Stimulated activated naive CD8-positive, alpha-beta T cell treated with anti-CD3 and anti-CD28 coated beads, Interleukin-15, Interleukin-2, amounts not matched to agents 100 U/mL and 50 U/mL, for 24 hours (primary cell): ENCODE results near the gene CNNM1.

Experiments used
- ATAC-seq: fragments of 150-1000 bp; cut with Tn5 transposase; one replicate; pipeline ENCODE4 v1.10.0; 2021
- DNase-seq: peaks from one replicate; pipeline ENCODE4 v3.0.0; 2021

The CNNM1 gene

DNA sequence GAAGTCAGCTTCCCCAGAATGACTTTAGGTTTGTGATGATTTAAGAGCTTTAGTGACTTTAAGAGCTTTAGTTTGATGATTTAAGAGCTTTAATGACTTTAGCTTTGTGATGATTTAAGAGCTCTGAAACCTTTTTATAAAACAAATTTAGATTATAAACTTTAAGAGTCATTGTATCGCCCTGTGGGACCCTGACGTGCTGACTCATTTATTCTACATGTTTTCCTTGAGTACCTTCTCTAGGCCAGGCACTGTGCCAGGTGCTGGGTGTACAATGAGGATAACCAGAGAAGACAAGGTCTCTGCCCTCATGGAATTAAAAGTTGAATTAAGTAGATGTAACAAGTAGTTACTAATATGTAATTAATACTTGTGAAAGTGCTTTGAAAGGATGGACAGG is 45.4 kb downstream of the CNNM1 start:
- no peak for DNase-seq
- ATAC-seq, result no peak

DNA sequence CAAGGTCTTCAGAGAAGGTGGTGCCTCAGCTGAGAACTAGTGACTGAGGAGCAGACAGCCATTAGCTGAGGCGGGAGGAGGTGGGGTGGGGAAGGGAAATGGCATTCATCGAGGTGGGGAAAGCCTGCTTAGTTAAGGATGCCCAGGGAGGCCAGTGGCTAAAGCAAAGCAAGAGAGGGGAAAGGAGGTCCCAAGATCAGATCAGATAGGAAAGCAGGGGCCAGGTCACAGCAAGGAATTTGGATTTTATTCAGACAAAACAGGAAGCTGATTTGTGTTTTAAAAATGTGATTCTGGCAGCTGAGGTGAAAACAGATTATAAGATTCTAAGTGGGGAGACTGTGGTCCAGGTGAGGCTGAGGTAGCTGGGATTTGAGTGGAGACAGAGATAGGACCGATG is 45.8 kb downstream of the CNNM1 start:
- no peak for DNase-seq

DNA sequence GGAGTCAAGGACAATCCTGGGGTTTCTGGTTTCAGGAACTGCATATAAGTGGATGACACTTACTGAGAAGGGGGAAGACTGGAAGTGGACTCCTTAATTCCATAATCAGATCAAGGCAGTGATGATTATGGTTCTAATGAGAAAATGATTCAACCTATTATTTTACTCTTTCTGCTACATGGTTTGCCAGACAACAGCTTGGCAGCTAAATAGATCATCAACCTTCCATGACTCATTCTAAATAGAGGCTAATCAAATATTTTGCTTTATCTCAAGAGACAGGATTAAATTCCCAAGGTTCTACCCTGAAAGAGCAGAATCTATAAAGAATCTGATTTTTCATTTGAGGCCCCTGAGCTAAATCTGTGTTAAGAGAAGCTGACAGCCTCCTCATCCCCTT is 46.3 kb downstream of the CNNM1 start:
- ATAC-seq, result no peak
- DNase-seq, result no peak

More for the DNA sequence above, 45.8 kb downstream of the CNNM1 start:
- no peak for ATAC-seq

DNA sequence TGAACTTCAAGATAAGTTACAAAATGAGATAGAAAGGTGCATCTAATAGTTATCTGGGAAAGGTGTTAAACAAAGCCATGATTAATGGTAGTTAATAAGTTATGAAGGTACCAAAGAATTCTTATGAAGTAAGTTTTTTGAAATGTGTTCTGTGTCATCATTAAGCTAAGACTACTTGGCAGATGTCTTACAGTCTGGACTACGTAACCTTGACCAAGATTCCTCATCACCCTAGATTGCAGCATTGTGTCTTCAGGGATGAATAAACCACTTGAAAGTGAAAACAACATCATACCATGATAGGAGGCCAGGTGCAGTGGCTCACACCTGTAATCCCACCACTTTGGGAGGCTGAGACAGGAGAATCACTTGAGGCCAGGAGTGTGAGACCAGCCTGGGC is 53.0 kb downstream of the CNNM1 start:
- ATAC-seq (no peak), DNase-seq (no peak)

DNA sequence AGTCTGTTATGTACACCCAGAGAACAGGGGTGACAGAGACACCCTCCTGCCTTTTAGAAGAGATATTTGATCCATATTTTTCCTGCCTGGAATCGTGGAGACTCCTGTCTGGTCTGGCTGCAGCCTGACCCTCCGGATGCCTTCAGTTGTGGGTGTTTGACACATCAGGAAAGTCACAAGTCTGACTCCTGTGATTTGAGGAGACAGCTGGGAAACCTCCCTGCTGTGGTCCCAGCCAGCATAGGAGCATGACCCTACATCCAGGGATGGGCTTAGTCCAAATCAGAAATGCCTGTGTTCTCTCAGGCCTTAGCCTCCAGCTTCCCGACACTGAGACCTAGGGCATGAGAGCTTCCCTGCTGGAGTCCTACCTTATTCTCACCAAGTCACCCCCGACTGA is 57.9 kb downstream of the CNNM1 start:
- DNase-seq (no peak), ATAC-seq (no peak)

DNA sequence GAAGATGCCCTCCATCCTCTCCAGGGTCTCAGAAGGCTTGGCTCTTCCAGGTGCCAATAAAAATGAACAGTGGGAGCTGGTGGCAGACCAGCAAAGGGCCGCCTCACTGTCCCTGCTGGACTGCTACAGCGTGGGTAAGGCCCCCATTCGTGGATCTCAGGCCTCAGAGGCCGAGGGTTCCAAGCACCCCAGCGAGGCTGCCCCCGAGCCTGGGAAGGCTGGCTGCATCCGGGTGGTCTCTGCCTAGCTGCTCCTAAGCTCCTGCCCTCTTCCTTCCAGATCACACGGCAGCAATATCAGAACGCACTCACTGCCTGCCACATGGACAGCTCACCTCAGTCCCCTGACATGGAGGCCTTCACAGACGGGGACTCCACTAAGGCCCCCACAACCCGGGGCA is 58.4 kb downstream of the CNNM1 start:
- DNase-seq (no peak), ATAC-seq (no peak)

DNA sequence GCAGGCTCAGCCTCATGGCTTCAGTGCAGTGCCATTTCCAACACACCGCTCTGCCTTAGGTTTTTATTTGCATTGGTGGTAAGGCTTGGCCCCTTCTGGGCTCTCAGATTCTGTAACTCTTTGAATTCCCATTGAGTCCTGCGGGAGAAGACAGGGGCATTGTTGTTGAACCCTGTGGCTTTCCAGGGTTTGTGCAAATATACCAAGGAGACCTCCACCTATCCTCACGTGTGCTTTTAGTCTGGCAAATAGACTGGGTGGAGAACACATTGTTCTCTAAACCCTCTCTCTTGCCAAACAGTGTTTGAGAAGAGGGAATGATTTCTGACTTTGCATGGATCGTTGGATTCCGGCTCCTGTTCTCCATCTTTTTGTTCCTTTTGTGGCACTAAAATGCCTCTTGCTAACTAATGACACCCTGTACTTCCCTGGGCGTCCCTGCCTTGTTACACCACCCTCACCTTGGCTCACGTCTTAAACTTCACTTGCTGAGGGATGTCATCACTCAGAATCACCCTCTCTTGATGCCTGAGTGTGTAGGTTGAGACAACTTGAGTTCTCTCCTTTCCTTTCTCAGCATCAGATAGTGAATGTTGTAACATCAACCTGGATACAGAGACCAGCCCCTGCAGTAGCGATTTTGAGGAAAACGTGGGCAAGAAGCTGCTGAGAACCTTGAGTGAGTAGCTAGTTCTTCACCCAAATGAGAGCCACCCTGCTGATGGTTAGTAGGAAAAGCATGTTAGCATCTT is 60.7 kb downstream of the CNNM1 start:
- ATAC-seq, result no peak
- DNase-seq, result no peak

DNA sequence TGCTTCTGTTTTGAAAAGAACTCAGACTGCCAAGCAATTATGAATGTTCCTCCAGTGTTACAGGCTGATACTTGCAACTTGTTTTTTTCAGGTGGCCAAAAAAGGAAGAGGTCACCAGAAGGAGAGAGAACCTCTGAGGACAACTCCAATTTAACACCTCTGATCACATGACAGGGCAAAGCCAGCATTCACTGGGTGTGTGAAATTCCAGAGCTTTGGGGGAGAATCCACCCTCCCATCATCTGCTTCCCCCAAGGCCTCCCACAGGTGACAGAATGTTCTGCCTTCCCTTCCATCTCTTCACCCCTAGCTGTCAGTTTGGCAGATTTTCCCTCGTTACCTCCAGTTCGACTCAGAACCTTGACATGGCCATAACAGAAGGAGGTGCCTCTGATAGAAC is 62.2 kb downstream of the CNNM1 start:
- DNase-seq (no peak), ATAC-seq (no peak)

DNA sequence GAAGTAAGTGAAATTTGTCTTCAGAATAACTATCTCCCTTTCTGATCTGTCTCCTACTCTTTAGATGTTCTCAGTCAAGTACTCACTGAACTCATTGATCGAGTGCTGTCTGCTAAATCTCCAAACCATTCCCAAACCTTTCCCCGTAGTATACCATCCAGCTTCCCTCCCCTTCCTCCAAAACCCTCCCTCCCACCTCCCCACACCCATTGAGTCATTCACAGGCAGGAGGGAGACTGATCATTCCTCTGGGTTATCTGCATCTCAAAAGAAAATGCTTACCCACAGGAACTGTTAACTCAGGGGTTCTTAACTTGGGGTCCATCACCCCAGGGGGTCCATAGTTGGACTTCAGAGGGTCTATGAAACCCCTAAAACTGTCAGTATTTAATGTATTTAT is 63.9 kb downstream of the CNNM1 start:
- DNase-seq (no peak), ATAC-seq (no peak)

DNA sequence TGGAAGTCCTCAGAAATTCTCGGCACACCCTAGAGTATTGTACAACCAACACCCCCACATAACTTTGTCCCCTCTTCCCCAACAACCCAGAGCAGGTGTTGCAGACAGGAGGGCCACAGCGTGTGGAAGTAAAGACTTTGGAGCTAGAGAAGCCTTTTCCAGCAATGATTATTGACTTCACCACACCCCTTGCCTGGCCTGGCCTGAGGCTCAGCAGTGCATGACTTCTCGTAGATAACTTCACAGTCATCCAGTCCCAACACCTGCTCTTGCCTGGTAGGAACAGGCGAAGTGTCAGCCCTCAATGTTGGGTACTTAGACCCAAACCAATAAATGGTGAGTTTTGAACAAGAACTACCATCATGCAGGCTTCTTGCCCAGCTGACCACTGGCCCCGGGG is 64.5 kb downstream of the CNNM1 start:
- DNase-seq (no peak), ATAC-seq (no peak)

DNA sequence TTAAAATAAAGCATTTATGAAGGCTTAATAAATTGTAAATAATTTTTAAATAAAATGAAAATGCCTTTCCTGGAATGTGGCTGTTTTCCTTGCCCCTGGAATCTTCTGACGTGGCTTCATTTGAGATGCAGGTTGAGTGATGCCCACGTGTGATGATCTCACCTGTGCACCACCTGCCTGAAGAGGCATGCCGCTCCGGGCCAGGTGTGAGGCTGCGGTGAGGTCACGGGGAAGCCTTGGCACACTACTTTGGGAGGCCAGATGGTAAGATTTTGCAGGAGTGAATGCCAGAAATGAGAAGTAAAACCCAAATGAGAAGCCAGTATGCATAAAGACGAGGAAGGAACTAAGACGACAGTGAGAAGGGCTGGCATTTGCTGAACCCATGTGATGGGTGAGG is 65.1 kb downstream of the CNNM1 start:
- DNase-seq (no peak), ATAC-seq (no peak)

DNA sequence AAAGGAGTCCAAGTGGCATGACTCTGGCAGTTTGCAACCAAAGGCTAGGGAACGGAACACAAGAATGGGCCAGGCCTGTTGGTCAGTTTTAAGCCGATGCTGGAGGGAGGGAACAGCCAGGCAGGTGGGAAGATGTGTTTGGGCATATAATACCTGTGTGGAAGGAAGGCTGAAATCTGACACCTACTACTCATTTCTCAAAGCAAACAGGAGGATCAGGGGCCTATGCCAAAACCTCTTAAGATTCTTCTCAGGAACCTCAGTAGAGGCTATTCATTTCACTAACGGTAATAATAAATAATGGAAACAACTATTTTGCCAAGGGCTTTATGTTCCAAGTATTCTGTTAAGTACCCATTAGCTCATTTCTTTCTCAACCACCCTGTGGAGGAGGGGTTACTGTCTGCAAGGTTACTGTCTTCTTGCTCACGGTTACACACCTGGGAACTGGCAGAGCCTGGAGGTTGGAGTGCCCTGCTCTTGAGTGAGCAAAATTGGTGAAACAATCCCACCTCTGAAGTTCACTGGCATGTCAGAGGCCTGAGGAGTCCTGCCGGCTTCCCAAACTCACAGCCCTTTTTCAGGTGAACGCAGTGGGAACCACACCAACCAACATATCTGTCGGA is 65.7 kb downstream of the CNNM1 start:
- ATAC-seq, result no peak

DNA sequence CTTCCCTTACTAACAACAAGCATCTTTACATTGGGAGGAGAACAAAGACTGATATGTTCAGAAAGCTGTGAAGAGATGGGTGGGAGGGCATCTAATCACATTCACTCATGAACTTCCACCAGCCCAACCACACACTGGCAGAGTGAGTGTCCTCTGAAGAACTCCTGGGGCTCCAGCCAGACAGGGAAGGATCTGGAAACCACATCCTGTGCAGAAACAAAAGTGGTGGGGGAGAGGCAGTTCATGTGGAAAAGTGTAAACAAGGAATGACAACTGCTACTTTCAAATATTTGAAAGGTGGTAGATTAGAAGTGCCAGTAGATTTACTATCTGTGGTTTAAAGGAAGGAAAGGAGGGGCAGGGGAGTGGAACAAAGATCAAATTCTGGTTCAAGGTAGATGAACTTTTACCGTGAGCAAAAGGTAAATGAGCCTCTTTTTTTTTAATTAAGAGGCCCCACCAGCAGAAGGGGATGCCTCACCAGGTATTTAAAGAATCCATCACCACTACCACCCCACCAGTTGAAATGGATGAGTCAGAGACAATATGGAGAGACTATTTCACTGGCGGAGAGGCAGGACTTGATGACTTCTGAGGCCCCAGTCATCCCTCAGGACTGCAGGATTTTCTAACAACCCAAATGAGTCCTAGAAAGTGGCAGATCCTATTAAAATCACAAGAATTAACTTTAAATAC is 66.7 kb downstream of the CNNM1 start:
- ATAC-seq, result no peak

More for the DNA sequence above, 65.7 kb downstream of the CNNM1 start:
- no peak for DNase-seq

DNA sequence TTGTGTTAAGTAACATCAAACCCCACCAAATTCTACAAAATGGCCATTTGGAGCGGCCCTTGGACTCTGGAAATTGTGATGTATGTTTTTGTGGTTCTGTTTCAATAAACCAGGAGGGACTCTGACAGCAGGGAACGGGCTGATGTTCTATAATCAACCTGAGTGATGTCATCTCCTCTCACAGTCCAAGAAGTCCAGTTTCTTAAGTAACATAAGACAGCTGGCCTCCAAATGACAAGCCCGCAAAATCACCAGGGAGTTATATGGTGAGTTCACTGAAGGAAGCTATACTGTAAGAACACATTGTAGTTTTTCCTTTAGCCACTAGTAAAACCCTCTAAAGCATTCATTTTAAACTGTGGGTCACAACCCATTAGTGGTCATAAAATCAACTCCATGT is 67.3 kb downstream of the CNNM1 start:
- DNase-seq (no peak), ATAC-seq (no peak)

More for the DNA sequence above, 66.7 kb downstream of the CNNM1 start:
- DNase-seq, result no peak

DNA sequence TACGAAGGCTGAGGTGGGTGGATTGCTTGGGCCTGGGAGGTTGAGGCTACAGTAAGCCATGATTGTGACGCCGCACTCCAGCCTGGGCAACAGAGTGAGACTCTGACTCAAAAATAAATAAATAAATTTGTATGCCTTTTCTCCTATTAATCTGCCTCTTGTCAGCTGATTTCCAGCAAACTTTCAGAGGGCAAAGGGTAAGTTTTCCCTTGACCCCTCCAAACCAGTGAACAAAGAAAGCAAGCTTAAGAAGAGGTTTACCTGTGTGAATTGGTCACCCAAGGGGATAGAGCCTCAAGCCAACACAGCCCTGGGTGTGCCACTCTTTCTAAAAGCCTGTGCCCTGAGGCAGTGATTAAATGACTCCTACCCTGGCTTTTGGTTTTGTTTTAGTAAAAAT is 70.5 kb downstream of the CNNM1 start:
- DNase-seq (no peak), ATAC-seq (no peak)

DNA sequence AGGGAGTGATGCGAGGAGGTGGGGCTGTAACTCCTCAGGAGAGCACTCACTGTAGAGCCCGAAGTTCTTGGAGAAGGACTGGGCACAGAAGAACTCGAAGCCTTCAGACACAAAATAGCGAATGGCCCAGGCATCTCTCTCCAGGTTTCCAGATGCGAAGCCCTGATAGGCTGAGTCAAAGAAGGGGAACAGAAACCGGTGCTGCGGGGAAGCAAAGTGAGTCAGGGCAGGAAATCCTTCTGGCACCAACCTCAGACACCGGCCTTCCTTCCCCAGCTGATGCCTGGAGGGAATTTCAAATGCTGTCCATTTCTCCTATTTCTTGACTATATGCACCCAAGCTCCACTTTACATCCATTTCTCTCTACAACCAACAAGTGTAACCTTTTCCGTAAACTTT is 74.5 kb downstream of the CNNM1 start:
- no peak for DNase-seq
- no peak for ATAC-seq

DNA sequence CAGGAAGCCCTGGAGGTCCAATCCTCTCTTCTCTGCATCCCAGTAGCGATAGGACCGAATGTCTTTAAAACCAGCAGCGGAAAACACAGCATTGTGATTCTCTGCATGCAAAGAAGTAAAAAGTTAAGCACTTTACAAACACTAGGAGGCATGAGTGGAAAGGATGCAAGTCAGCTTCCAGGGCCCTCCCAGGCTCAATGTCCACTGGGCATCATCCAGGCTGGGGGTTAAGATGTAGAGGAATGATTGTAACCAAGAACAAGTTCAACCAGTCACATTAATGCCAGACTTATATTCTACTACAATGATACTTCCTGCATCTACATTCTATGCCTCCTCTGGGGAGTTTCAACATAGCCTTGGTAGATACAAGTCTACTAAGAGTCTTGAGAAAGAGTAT is 77.0 kb downstream of the CNNM1 start:
- no peak for ATAC-seq
- DNase-seq, result no peak

DNA sequence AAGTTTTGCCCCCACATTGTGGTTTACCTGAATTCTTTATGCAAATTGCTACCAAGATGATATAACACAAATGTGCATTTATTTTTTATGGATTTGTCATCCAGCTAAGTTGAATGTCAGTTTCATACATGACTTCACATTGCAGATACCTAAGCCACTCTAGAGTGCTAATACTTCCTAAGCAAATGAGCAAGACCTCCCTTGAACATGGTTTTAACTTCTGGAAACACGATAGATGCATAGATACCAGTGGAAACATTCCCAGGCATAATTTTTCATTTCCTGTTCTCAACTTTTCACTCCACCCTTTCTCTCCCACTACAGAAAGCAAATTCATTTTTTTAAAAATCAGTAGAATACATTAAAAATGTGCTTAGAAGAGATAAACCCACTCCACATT is 81.0 kb downstream of the CNNM1 start:
- ATAC-seq (no peak), DNase-seq (no peak)

DNA sequence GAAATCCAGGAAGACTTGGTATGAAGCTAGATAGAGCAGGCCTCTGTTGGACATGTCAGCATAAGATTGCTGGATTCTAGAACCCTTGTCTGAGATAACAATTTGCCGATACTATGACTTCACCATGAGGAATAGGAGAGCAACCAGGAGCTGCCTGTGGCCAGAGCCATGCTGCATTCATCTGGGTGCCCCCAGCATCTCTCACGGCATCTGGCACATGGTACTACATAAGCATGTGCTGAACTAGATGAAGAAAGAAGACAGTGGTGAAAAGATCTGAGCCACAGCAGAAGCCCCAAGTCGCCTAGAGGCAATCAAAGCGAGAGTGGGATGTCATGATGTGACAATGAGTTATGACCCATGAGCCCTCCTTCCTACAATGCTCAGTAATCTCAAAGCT is 81.7 kb downstream of the CNNM1 start:
- DNase-seq, result no peak
- ATAC-seq, result no peak

DNA sequence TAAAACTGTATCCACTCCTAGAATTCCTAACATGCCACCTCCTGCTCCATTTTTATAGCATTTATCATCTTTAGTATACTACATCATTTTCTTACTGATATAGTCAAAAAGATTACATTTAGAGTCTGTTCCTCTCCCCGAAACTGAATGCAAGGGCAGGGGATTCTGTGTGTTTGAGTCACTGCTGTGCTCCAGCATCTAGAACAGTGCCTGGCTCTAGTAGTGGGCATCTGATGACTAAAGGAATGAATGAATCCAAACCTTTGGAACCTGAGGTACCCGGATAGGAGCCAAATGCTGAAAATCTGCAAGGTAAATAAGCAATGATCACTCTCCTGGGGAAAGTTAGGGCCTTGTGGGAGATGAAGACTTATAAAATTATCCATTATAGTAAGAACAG is 82.4 kb downstream of the CNNM1 start:
- DNase-seq (no peak), ATAC-seq (no peak)

DNA sequence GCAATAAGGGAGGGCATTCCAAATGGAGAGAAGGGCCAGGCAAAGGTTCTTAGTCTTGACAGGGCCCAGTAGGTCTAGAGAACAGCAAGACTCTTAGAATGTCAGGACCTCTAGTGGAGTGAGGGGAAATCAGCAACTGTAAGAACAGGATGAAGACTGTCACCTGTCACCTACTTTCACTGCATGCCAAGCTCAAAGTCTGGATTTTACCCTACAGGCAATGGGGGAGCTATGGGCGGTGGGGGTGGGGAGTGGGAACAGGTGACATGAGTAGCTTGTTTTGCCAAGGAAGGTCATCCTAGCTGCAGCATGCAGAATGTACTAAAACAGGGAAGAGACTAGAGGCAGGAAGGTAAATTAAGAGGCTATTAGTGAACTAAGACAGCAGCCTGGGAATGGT is 82.9 kb downstream of the CNNM1 start:
- ATAC-seq (no peak), DNase-seq (no peak)

DNA sequence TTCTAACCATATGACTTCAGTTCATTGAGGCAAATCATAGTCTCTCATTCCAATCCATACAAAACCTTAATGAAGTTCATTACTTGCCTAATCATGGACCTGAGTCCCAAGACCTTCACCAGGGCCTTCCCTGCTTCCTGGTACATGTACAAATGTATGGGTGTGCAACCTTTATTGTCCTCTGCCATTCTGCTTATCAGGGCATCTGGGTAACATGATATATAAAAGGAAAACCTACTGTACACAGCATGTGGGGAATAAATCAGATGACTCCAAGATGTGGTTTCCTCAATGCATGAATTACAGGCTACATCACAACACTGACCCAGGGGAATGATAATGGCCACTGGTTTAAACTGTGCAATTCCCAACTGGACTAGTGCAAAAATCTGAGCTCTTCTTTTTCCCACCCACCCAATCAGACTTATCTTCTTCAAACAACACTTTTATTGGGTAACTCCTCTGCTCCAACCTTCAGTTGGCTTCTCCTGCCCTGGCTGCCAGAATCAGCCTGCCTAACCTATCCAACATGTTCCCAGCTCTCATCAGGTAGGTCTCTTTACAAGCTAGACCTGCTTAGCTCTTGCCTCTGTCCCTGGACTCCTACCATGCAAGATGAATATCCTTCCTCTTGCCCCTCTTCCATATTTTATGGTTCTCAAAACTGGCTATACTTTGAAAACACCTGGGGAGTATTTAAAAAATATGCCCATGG is 89.9 kb downstream of the CNNM1 start:
- DNase-seq, result no peak

DNA sequence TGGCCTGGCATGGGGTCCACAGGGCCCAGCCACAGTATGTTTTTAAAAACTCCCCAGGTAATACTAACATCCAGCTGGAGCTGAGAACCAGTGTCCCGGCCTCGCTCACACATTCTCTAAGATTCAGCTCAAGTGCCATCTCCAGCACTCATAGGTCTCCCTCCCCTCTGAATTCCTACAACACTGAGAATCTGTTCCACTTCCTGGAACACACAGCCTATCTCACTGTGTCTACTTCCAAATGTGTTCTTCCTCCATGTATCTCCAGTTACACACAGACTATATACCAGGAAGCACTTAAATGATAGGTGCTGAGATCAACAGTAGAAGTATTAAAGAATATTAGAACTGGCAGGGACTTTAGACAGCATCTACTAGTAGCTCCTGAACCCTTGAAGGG is 90.5 kb downstream of the CNNM1 start:
- ATAC-seq, result no peak

More for the DNA sequence above, 89.9 kb downstream of the CNNM1 start:
- ATAC-seq, result no peak

More for the DNA sequence above, 90.5 kb downstream of the CNNM1 start:
- DNase-seq, result no peak
